ENCODE results near the gene ASTN2.

- TF ChIP-seq, protein P1, sequence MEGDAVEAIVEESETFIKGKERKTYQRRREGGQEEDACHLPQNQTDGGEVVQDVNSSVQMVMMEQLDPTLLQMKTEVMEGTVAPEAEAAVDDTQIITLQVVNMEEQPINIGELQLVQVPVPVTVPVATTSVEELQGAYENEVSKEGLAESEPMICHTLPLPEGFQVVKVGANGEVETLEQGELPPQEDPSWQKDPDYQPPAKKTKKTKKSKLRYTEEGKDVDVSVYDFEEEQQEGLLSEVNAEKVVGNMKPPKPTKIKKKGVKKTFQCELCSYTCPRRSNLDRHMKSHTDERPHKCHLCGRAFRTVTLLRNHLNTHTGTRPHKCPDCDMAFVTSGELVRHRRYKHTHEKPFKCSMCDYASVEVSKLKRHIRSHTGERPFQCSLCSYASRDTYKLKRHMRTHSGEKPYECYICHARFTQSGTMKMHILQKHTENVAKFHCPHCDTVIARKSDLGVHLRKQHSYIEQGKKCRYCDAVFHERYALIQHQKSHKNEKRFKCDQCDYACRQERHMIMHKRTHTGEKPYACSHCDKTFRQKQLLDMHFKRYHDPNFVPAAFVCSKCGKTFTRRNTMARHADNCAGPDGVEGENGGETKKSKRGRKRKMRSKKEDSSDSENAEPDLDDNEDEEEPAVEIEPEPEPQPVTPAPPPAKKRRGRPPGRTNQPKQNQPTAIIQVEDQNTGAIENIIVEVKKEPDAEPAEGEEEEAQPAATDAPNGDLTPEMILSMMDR (IDR thresholded peaks at IDR 0.05) = no peak
- TF ChIP-seq POLR2A (IDR thresholded peaks at IDR 0.05) = no peak
Observed at GRCh38 chr9:116623715-116624114, 791.1 kb downstream of the ASTN2 start.

Measured in thyroid gland (tissue), 4 donors.